OCI-LY1 (cell line): Measurements from ENCODE around the gene BABAM2.

ENCODE experiments used
- H2AFZ ChIP-seq: fragments of 200-600 bp; sonication (generic), shearing (Covaris generic); 2 replicates; pipeline ENCODE4 v1.6.0; 2014; ENCODE audit warnings: antibody characterized with exemption, mild to moderate bottlenecking, low read length
- H3F3A ChIP-seq: fragments of 200-600 bp; sonication (generic), shearing (Covaris generic); 2 replicates; pipeline ENCODE4 v1.6.0; 2014; ENCODE audit warnings: mild to moderate bottlenecking, antibody characterized with exemption, low read length, moderate library complexity; ENCODE audit not compliant: insufficient read depth
- H3K27ac ChIP-seq: fragments of 200-600 bp; sonication (generic); 2 replicates; pipeline ENCODE4 v1.5.1; 2014; ENCODE audit warnings: low read length, mixed run types, mild to moderate bottlenecking, low read depth; ENCODE audit not compliant: poor library complexity, severe bottlenecking
- H3K27me3 ChIP-seq: fragments of 200-600 bp; sonication (generic); 2 replicates; pipeline ENCODE4 v1.6.0; 2014; ENCODE audit warnings: antibody characterized with exemption, mild to moderate bottlenecking, low read length, moderate library complexity; ENCODE audit not compliant: insufficient read depth
- H3K36me3 ChIP-seq: fragments of 200-600 bp; sonication (generic); 2 replicates; pipeline ENCODE4 v1.6.1; 2014; ENCODE audit warnings: mild to moderate bottlenecking, antibody characterized with exemption, low read length, moderate library complexity, mixed read lengths; ENCODE audit not compliant: insufficient read depth
- H3K4me1 ChIP-seq: fragments of 200-600 bp; sonication (generic); 2 replicates; pipeline ENCODE4 v1.5.1; 2014; ENCODE audit warnings: mild to moderate bottlenecking, low read length, moderate library complexity; ENCODE audit not compliant: insufficient read depth, severe bottlenecking
- H3K4me2 ChIP-seq: fragments of 200-600 bp; sonication (generic), shearing (Covaris generic); 2 replicates; pipeline ENCODE4 v1.6.1; 2014; ENCODE audit warnings: low read length
- H3K4me3 ChIP-seq: fragments of 200-600 bp; sonication (generic); 2 replicates; pipeline ENCODE4 v1.5.1; 2014; ENCODE audit warnings: low read length, low read depth, mild to moderate bottlenecking, mixed read lengths; ENCODE audit not compliant: poor library complexity, severe bottlenecking
- H3K79me2 ChIP-seq: fragments of 200-600 bp; shearing (Covaris generic); 2 replicates; pipeline ENCODE4 v1.6.1; 2016; ENCODE audit warnings: mixed run types, low read length, mixed read lengths; ENCODE audit not compliant: insufficient read depth
- H3K9ac ChIP-seq: fragments of 200-600 bp; sonication (generic), shearing (Covaris generic); 2 replicates; pipeline ENCODE4 v1.6.1; 2014; ENCODE audit warnings: mild to moderate bottlenecking, low read length, mixed read lengths
- H3K9me2 ChIP-seq: fragments of 200-600 bp; sonication (generic), shearing (Covaris generic); 2 replicates; pipeline ENCODE4 v1.6.1; 2014; ENCODE audit warnings: low read depth, mild to moderate bottlenecking, low read length, mixed read lengths
- H3K9me3 ChIP-seq: fragments of 200-600 bp; shearing (Covaris generic); 2 replicates; pipeline ENCODE4 v1.6.1; 2014; ENCODE audit warnings: low read length, mixed read lengths
- H4K20me1 ChIP-seq: fragments of 200-600 bp; sonication (generic), shearing (Covaris generic); 2 replicates; pipeline ENCODE4 v1.6.0; 2016; ENCODE audit warnings: mild to moderate bottlenecking, low read length; ENCODE audit not compliant: insufficient read depth
- EZH2 ChIP-seq: fragments of 200-600 bp; sonication (generic), shearing (Covaris generic); IDR thresholded peaks from 2 replicates; pipeline ENCODE4 v1.8.0; 2017; ENCODE audit warnings: borderline replicate concordance, mixed run types, mild to moderate bottlenecking, antibody characterized with exemption, low read length, moderate library complexity, mixed read lengths
- TF ChIP-seq, protein P1 (sequence below): fragments of 200-600 bp; sonication (generic), shearing (Covaris generic); IDR thresholded peaks from 2 replicates; pipeline ENCODE4 v1.5.1; 2017; ENCODE audit warnings: mild to moderate bottlenecking, antibody characterized with exemption, low read length, moderate library complexity, mixed read lengths

Gene BABAM2

GRCh38 chr2:27844821-27845255, 45.7 kb upstream of the BABAM2 start:
- Histone ChIP-seq H3K9me2 (no peaks in the 10 kb centered on the region), H3K27ac (no peak overlapping the region), H2AFZ (no peak overlapping the region), H3K4me1 (no peaks in the 10 kb centered on the region), H4K20me1 (no peaks in the 10 kb centered on the region), H3K27me3 (no peaks in the 10 kb centered on the region), H3F3A (no peaks in the 10 kb centered on the region), H3K4me2 (no peak overlapping the region), H3K9ac (no peak overlapping the region), H3K79me2 (no peaks in the 10 kb centered on the region), H3K9me3 (no peaks in the 10 kb centered on the region), H3K4me3 (no peak overlapping the region), H3K36me3 (no peaks in the 10 kb centered on the region)
- TF ChIP-seq, protein P1, sequence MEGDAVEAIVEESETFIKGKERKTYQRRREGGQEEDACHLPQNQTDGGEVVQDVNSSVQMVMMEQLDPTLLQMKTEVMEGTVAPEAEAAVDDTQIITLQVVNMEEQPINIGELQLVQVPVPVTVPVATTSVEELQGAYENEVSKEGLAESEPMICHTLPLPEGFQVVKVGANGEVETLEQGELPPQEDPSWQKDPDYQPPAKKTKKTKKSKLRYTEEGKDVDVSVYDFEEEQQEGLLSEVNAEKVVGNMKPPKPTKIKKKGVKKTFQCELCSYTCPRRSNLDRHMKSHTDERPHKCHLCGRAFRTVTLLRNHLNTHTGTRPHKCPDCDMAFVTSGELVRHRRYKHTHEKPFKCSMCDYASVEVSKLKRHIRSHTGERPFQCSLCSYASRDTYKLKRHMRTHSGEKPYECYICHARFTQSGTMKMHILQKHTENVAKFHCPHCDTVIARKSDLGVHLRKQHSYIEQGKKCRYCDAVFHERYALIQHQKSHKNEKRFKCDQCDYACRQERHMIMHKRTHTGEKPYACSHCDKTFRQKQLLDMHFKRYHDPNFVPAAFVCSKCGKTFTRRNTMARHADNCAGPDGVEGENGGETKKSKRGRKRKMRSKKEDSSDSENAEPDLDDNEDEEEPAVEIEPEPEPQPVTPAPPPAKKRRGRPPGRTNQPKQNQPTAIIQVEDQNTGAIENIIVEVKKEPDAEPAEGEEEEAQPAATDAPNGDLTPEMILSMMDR = no peak
- TF ChIP-seq EZH2 = no peak

DNA sequence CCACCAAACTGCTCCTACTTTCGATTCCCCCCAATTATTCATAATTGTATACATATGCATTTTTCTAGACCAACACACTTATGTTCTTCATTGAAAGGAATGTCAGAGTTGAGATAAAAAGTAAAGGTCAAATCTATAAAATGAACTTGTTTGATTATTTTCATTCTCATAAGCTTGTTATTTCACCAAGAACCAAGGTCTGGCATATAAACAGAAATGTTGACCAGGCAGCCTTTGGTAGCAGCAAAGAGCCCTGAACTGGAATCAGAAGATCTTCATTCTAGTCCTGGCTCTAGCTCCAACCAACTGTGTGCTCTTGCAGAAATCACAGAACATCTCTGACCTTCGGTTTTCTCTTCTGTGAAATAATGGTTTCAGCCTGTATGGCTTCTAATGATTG, 43.2 kb upstream of the BABAM2 start:
- no peak overlapping the region for H3K9ac ChIP-seq
- H4K20me1 ChIP-seq = no peaks in the 10 kb centered on the region
- no peaks in the 10 kb centered on the region for H3F3A ChIP-seq
- TF ChIP-seq, protein P1 = no peak
- no peak for TF ChIP-seq EZH2
- no peaks in the 10 kb centered on the region for H3K9me2 ChIP-seq
- H3K27ac ChIP-seq = no peak overlapping the region
- H2AFZ ChIP-seq = no peak overlapping the region
- H3K4me3 ChIP-seq = no peak overlapping the region
- no peaks in the 10 kb centered on the region for H3K36me3 ChIP-seq
- no peak overlapping the region for H3K4me2 ChIP-seq
- H3K4me1 ChIP-seq = no peaks in the 10 kb centered on the region
- H3K79me2 ChIP-seq = no peaks in the 10 kb centered on the region
- no peaks in the 10 kb centered on the region for H3K9me3 ChIP-seq
- H3K27me3 ChIP-seq = no peaks in the 10 kb centered on the region

GRCh38 chr2:27849558-27850205, 40.8 kb upstream of the BABAM2 start:
- Histone ChIP-seq H3K9ac (no peak overlapping the region), H3K9me3 (no peaks in the 10 kb centered on the region), H3F3A (no peaks in the 10 kb centered on the region), H3K9me2 (no peaks in the 10 kb centered on the region), H3K27me3 (no peaks in the 10 kb centered on the region), H2AFZ (no peak overlapping the region), H3K4me3 (no peak overlapping the region), H3K79me2 (no peaks in the 10 kb centered on the region), H4K20me1 (no peaks in the 10 kb centered on the region), H3K4me1 (no peaks in the 10 kb centered on the region), H3K4me2 (no peak overlapping the region), H3K36me3 (no peaks in the 10 kb centered on the region), H3K27ac (no peak overlapping the region)
- TF ChIP-seq, protein P1 = no peak
- TF ChIP-seq EZH2 = no peak
